CD4-positive, alpha-beta T cell treated with Interleukin-21 for 1 hour (primary cell): Measurements from ENCODE around the gene STK38.
"Not testable (repeated sequence)": the region's sequence is repeated elsewhere in the genome, so short reads cannot be mapped to it uniquely, and the experiment has no call there.

ENCODE experiments used
- DNase-seq: peaks from one replicate; pipeline ENCODE4 v3.0.0-alpha.2; 2020

STK38 gene

GRCh38 chr6:36479256-36479655 is 68.0 kb downstream of the STK38 start:
- DNase-seq, result no peak

GRCh38 chr6:36478051-36478526 is 69.2 kb downstream of the STK38 start:
- no peak for DNase-seq

- no peak for DNase-seq
These were observed 77.3 kb downstream of the STK38 start for GRCh38 chr6:36469946-36470345.

- no peak for DNase-seq
These were observed 78.1 kb downstream of the STK38 start for GRCh38 chr6:36469148-36469661.

GRCh38 chr6:36467625-36468024 is 79.7 kb downstream of the STK38 start:
- DNase-seq, result no peak

GRCh38 chr6:36464233-36464632 is 83.0 kb downstream of the STK38 start:
- DNase-seq, result no peak

- DNase-seq, result no peak
These were observed 83.6 kb downstream of the STK38 start for GRCh38 chr6:36463676-36464075.

- no peak for DNase-seq
These were observed 85.6 kb downstream of the STK38 start for GRCh38 chr6:36461646-36462045.

- no peak for DNase-seq
These were observed 86.4 kb downstream of the STK38 start for GRCh38 chr6:36460916-36461315.

- no peak for DNase-seq
These were observed 87.8 kb downstream of the STK38 start for GRCh38 chr6:36459501-36459900.

GRCh38 chr6:36455486-36456027 is 91.7 kb downstream of the STK38 start:
- DNase-seq, result no peak

GRCh38 chr6:36452897-36453296 is 94.4 kb downstream of the STK38 start:
- DNase-seq, result not testable (repeated sequence)

- DNase-seq, result not testable (repeated sequence)
These were observed 98.1 kb downstream of the STK38 start for GRCh38 chr6:36449173-36449572.

GRCh38 chr6:36445621-36446020 is 101.7 kb downstream of the STK38 start:
- no peak for DNase-seq

GRCh38 chr6:36444470-36444869 is 102.8 kb downstream of the STK38 start:
- no peak for DNase-seq
